ENCODE data around the gene NFIX. TPM values are rescaled to one million over a fixed set of nuclear protein-coding genes. Genes with fewer than 3 reads are reported as not detected.
"Not testable (repeated sequence)": the region's sequence is repeated elsewhere in the genome, so short reads cannot be mapped to it uniquely, and the experiment has no call there.

Gene NFIX
- total and polyA plus RNA-seq, 2 donors (not counting 1 experiment from before 2014, with no cell fraction given) = 35.7 to 74.8 TPM

GRCh38 chr19:12953138-12953798 is 42.0 kb upstream of the NFIX start:
- peak overlapping the region; percentile 82 for H3K27ac ChIP-seq (ENCODE audit: insufficient read depth, low read length)
- no peak for DNase-seq (ENCODE audit: low read depth in 2 of 2)
- peaks cover 33% of the 10 kb centered on the region for H3K36me3 ChIP-seq (ENCODE audit: control insufficient read depth, insufficient read depth, low read length)
- H3K27me3 ChIP-seq (ENCODE audit: control insufficient read depth, insufficient read depth, low read length) = no peaks in the 10 kb centered on the region
- no peak overlapping the region for H3K4me3 ChIP-seq (replicated peaks in 1 of 4; ENCODE audit: control extremely low read depth in 1 of 4, insufficient read depth in 1 of 4, low read depth in 3 of 4, low read length in 4 of 4)
- H4K20me1 ChIP-seq (ENCODE audit: control insufficient read depth, extremely low read depth, insufficient read depth, low read length) = no peaks in the 10 kb centered on the region
- no peaks in the 10 kb centered on the region for H3K9me3 ChIP-seq (ENCODE audit: control insufficient read depth, insufficient read depth, low read depth, low read length)
- H2AFZ ChIP-seq (ENCODE audit: low read length) = no peak overlapping the region
- no peak for TF ChIP-seq CTCF (conservative IDR thresholded peaks at IDR 0.05 in 1 of 2, IDR thresholded peaks at IDR 0.05 in 1 of 2; ENCODE audit: low read depth in 1 of 2, low read length in 2 of 2)
- no peak for TF ChIP-seq EZH2 (IDR thresholded peaks at IDR 0.05; ENCODE audit: low read length, missing control alignments)
- H3K4me2 ChIP-seq (ENCODE audit: extremely low read depth, insufficient read depth, low read length) = no peak overlapping the region
- peaks cover 47% of the 10 kb centered on the region for H3K79me2 ChIP-seq (ENCODE audit: control insufficient read depth, insufficient read depth, low read length)
- H3K9ac ChIP-seq (ENCODE audit: insufficient read depth, low read length) = peak overlapping the region; percentile 41
- peaks cover 17% of the 10 kb centered on the region for H3K4me1 ChIP-seq (ENCODE audit: control insufficient read depth, extremely low read depth, insufficient read depth, low read length)

- Histone ChIP-seq H3K4me2 (ENCODE audit: extremely low read depth, insufficient read depth, low read length) (no peak overlapping the region), H3K79me2 (ENCODE audit: control insufficient read depth, insufficient read depth, low read length) (peaks cover 43% of the 10 kb centered on the region), H3K27me3 (ENCODE audit: control insufficient read depth, insufficient read depth, low read length) (no peaks in the 10 kb centered on the region), H3K4me1 (ENCODE audit: control insufficient read depth, extremely low read depth, insufficient read depth, low read length) (peaks cover 17% of the 10 kb centered on the region), H2AFZ (ENCODE audit: low read length) (no peak overlapping the region), H3K9me3 (ENCODE audit: control insufficient read depth, insufficient read depth, low read depth, low read length) (no peaks in the 10 kb centered on the region), H3K4me3 (replicated peaks in 1 of 4; ENCODE audit: control extremely low read depth in 1 of 4, insufficient read depth in 1 of 4, low read depth in 3 of 4, low read length in 4 of 4) (no peak overlapping the region), H3K9ac (ENCODE audit: insufficient read depth, low read length) (no peak overlapping the region), H4K20me1 (ENCODE audit: control insufficient read depth, extremely low read depth, insufficient read depth, low read length) (no peaks in the 10 kb centered on the region), H3K36me3 (ENCODE audit: control insufficient read depth, insufficient read depth, low read length) (peaks cover 26% of the 10 kb centered on the region), H3K27ac (ENCODE audit: insufficient read depth, low read length) (peak overlapping the region; percentile 82)
- TF ChIP-seq EZH2 (IDR thresholded peaks at IDR 0.05; ENCODE audit: low read length, missing control alignments) (no peak), CTCF (conservative IDR thresholded peaks at IDR 0.05 in 1 of 2, IDR thresholded peaks at IDR 0.05 in 1 of 2; ENCODE audit: low read depth in 1 of 2, low read length in 2 of 2) (no peak)
- DNase-seq (ENCODE audit: low read depth in 2 of 2) = no peak
These were observed 41.3 kb upstream of the NFIX start for GRCh38 chr19:12953799-12954611.

GRCh38 chr19:12954612-12954962 is 40.7 kb upstream of the NFIX start:
- H3K27me3 ChIP-seq (ENCODE audit: control insufficient read depth, insufficient read depth, low read length) = no peaks in the 10 kb centered on the region
- H3K9ac ChIP-seq (ENCODE audit: insufficient read depth, low read length) = no peak overlapping the region
- no peak overlapping the region for H3K4me3 ChIP-seq (replicated peaks in 1 of 4; ENCODE audit: control extremely low read depth in 1 of 4, insufficient read depth in 1 of 4, low read depth in 3 of 4, low read length in 4 of 4)
- H2AFZ ChIP-seq (ENCODE audit: low read length) = no peak overlapping the region
- no peaks in the 10 kb centered on the region for H3K9me3 ChIP-seq (ENCODE audit: control insufficient read depth, insufficient read depth, low read depth, low read length)
- H3K27ac ChIP-seq (ENCODE audit: insufficient read depth, low read length) = peak overlapping the region; percentile 82
- H3K4me1 ChIP-seq (ENCODE audit: control insufficient read depth, extremely low read depth, insufficient read depth, low read length) = peaks cover 17% of the 10 kb centered on the region
- H3K79me2 ChIP-seq (ENCODE audit: control insufficient read depth, insufficient read depth, low read length) = peaks cover 38% of the 10 kb centered on the region
- H3K36me3 ChIP-seq (ENCODE audit: control insufficient read depth, insufficient read depth, low read length) = peaks cover 20% of the 10 kb centered on the region
- no peak for TF ChIP-seq EZH2 (IDR thresholded peaks at IDR 0.05; ENCODE audit: low read length, missing control alignments)
- no peak for TF ChIP-seq CTCF (conservative IDR thresholded peaks at IDR 0.05 in 1 of 2, IDR thresholded peaks at IDR 0.05 in 1 of 2; ENCODE audit: low read depth in 1 of 2, low read length in 2 of 2)
- no peak for DNase-seq (ENCODE audit: low read depth in 2 of 2)
- no peak overlapping the region for H3K4me2 ChIP-seq (ENCODE audit: extremely low read depth, insufficient read depth, low read length)
- H4K20me1 ChIP-seq (ENCODE audit: control insufficient read depth, extremely low read depth, insufficient read depth, low read length) = no peaks in the 10 kb centered on the region

GRCh38 chr19:12955575-12955974 is 39.7 kb upstream of the NFIX start:
- H3K9ac ChIP-seq (ENCODE audit: insufficient read depth, low read length); H3K27me3 ChIP-seq (ENCODE audit: control insufficient read depth, insufficient read depth, low read length); DNase-seq (ENCODE audit: low read depth in 2 of 2); H3K9me3 ChIP-seq (ENCODE audit: control insufficient read depth, insufficient read depth, low read depth, low read length); H3K27ac ChIP-seq (ENCODE audit: insufficient read depth, low read length); H4K20me1 ChIP-seq (ENCODE audit: control insufficient read depth, extremely low read depth, insufficient read depth, low read length); H2AFZ ChIP-seq (ENCODE audit: low read length): not testable (repeated sequence)
- Histone ChIP-seq H3K36me3 (ENCODE audit: control insufficient read depth, insufficient read depth, low read length) (peaks cover 14% of the 10 kb centered on the region), H3K4me3 (replicated peaks in 1 of 4; ENCODE audit: control extremely low read depth in 1 of 4, insufficient read depth in 1 of 4, low read depth in 3 of 4, low read length in 4 of 4) (peak overlapping the region in 2 of 4 experiments; percentile 81 to 88), H3K4me2 (ENCODE audit: extremely low read depth, insufficient read depth, low read length) (peak overlapping the region; percentile 90), H3K4me1 (ENCODE audit: control insufficient read depth, extremely low read depth, insufficient read depth, low read length) (peaks cover 17% of the 10 kb centered on the region), H3K79me2 (ENCODE audit: control insufficient read depth, insufficient read depth, low read length) (peaks cover 37% of the 10 kb centered on the region)
